K562 (cell line): ENCODE data around the gene APOM. TPM values are rescaled to one million over a fixed set of nuclear protein-coding genes. Genes with fewer than 3 reads are reported as not detected.

Experiments
- AFF4 ChIP-seq: sonication (generic); formaldehyde crosslinking; IDR thresholded peaks from 2 replicates; pipeline ENCODE4 v1.8.0; 2023; ENCODE audit warnings: mild to moderate bottlenecking, missing genetic modification reagents
- CHAMP1 ChIP-seq: fragments of 450-650 bp; IDR thresholded peaks from 2 replicates; pipeline ENCODE4 v1.6.1; 2016; ENCODE audit warnings: mild to moderate bottlenecking
- DMBX1 ChIP-seq: fragments of 250-450 bp; sonication (Bioruptor Pico); IDR thresholded peaks from 2 replicates; pipeline ENCODE4 v1.8.0; 2022; ENCODE audit warnings: inconsistent platforms, mild to moderate bottlenecking, moderate library complexity, borderline replicate concordance
- HMGN3 ChIP-seq: IDR thresholded peaks from 2 replicates; pipeline ENCODE4 v1.6.1; 2011; ENCODE audit warnings: borderline replicate concordance, low read depth, mild to moderate bottlenecking, mixed read lengths, low read length; ENCODE audit not compliant: insufficient read length; ENCODE audit errors: extremely low read depth
- KLF6 ChIP-seq: fragments of 250-450 bp; sonication (Bioruptor Pico); IDR thresholded peaks from 2 replicates; pipeline ENCODE4 v1.4.0; 2020; ENCODE audit warnings: mild to moderate bottlenecking, moderate library complexity, borderline replicate concordance
- PHF21A ChIP-seq: fragments of 450-650 bp; IDR thresholded peaks from 2 replicates; pipeline ENCODE4 v1.6.1; 2017; ENCODE audit warnings: low read depth, borderline replicate concordance
- PTTG1 ChIP-seq: fragments of 450-650 bp; IDR thresholded peaks from 2 replicates; pipeline ENCODE4 v1.6.1; 2016; ENCODE audit warnings: low read depth, mild to moderate bottlenecking, missing genetic modification characterization, missing compliant biosample characterization
- RBM39 ChIP-seq: fragments of 200-400 bp; formaldehyde crosslinking; optimal IDR thresholded peaks from 2 replicates; pipeline ENCODE3; 2018; ENCODE audit warnings: low read depth, low read length
- SMARCA5 ChIP-seq: fragments of 450-650 bp; IDR thresholded peaks from 2 replicates; pipeline ENCODE4 v1.6.1; 2016
- SREBF2 ChIP-seq: sonication (generic); formaldehyde crosslinking; IDR thresholded peaks from 2 replicates; pipeline ENCODE4 v1.4.0; 2020; ENCODE audit warnings: mild to moderate bottlenecking, missing genetic modification reagents
- TBP ChIP-seq: optimal IDR thresholded peaks from 2 replicates; pipeline ENCODE3; 2011; ENCODE audit warnings: low read depth, low read length, improper control_type of control experiment
- ZNF280B ChIP-seq: fragments of 250-450 bp; sonication (Bioruptor Pico); IDR thresholded peaks from 2 replicates; pipeline ENCODE4 v1.5.1; 2021; ENCODE audit warnings: mild to moderate bottlenecking
- ZNF507 ChIP-seq: conservative IDR thresholded peaks from 2 replicates; pipeline ENCODE4 v1.6.1; 2017; ENCODE audit warnings: missing genetic modification characterization, missing compliant biosample characterization
- ZNF589 ChIP-seq: fragments of 200-800 bp; sonication (Bioruptor generic); IDR thresholded peaks from 2 replicates; pipeline ENCODE4 v1.6.1; 2016; ENCODE audit warnings: low read depth, missing genetic modification characterization, missing compliant biosample characterization
- ZNF785 ChIP-seq: fragments of 250-450 bp; sonication (Bioruptor Pico); IDR thresholded peaks from 2 replicates; pipeline ENCODE4 v1.4.0; 2020; ENCODE audit warnings: mild to moderate bottlenecking
- polyA plus RNA-seq, 8 experiments: library from polyadenylated mRNA; depleted of rRNA in 4 of 8; stranded (reverse) in 5 of 8; unstranded in 3 of 8; fragments of >200 nt; fragmentation: Nextera tagmentation in 2 of 8; fragmentation: Illumina TruSeq in 1 of 8; extraction: Ambion mirVana in 2 of 8; extraction: Trizol in 1 of 8; gene quantifications; 2 replicates each; pipeline versions ENCODE4 v1.2.1 to v1.2.3, GENCODE V29; 2011 to 2014; ENCODE audit warnings: inconsistent platforms in 1 of 8, missing spikeins in 1 of 8
- total RNA-seq, 7 experiments: library from RNA; depleted of rRNA in 6 of 7; stranded (reverse); fragments of >200 nt in 6 of 7; fragmentation: Illumina TruSeq in 2 of 7; extraction: Trizol in 2 of 7; gene quantifications; 2 replicates each; pipeline versions ENCODE4 v1.2.1 to v1.2.3, GENCODE V29; 2011 to 2021; ENCODE audit warnings: low replicate concordance in 1 of 7
- TF ChIP-seq, protein P1 (sequence below): fragments of 250-450 bp; sonication (Bioruptor Pico); IDR thresholded peaks from 2 replicates; pipeline ENCODE4 v1.5.0; 2021

The APOM gene
- total and polyA plus RNA-seq, 9 of the 15 experiments (the other 6 are each of a cell fraction or from before 2014, with no cell fraction given), result 5.7 to 24.3 (median 10.4) TPM

DNA sequence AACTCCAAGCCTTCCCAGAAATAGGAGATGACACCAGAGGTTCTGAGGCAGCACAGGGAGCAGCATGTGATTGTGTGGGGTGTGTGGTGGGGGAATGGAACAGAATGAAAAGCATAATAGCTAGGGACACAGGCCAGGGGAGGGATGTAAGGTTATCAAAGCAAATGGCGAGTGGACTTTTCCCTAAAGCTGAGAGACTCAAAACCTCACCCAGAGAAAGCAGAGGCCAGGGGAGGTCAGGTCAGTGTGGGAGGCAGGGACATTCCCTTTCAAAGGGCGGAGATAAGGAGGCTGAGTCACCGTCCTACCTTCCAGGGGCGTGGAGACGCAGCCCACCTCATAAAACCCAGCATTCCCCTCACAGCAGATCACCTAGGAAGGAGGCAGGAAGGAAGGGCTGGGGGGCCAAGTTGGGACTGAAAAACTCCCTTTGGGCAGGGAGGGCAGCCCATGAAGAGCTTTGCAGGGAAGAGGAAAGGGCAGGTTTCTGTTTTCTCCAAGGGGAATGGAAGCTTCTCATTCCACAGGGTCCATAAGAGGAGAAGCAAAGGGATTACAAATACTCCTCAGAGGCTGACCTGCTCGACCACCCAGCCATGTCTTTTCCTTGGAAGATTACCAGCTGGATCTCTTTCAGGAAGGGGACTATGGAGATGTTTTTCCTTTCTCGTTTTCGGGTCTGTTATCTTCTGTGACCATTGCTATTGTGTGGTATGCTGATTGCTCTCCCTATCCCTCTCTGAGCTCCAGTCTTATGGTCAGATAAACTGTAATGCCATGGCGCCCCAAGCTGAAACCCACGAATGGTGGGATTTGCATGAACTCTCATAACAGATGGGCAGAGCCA, 34.8 kb downstream of the APOM start (continued):
- TF ChIP-seq AFF4 (CRISPR knock-in tag), result 0 out of 2 replicates have a peak, but pooled peaks have one; percentile 79
- no peak; the same call in 1 of the 2 replicates for TF ChIP-seq SREBF2
- TF ChIP-seq PHF21A, result no peak; the same call in 1 of the 2 replicates
- TF ChIP-seq, protein P1, sequence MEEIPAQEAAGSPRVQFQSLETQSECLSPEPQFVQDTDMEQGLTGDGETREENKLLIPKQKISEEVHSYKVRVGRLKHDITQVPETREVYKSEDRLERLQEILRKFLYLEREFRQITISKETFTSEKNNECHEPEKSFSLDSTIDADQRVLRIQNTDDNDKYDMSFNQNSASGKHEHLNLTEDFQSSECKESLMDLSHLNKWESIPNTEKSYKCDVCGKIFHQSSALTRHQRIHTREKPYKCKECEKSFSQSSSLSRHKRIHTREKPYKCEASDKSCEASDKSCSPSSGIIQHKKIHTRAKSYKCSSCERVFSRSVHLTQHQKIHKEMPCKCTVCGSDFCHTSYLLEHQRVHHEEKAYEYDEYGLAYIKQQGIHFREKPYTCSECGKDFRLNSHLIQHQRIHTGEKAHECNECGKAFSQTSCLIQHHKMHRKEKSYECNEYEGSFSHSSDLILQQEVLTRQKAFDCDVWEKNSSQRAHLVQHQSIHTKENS (CRISPR knock-in tag), result no peak
- peak; percentile 63 for TF ChIP-seq HMGN3
- TF ChIP-seq ZNF280B (CRISPR knock-in tag), result no peak
- TF ChIP-seq ZNF785 (CRISPR knock-in tag), result no peak
- peak; percentile 35 for TF ChIP-seq DMBX1 (CRISPR knock-in tag)
- TF ChIP-seq ZNF507, result no peak
- TF ChIP-seq PTTG1, result no peak
- no peak for TF ChIP-seq CHAMP1
- peak; percentile 97 for TF ChIP-seq SMARCA5
- TF ChIP-seq TBP, result peak; percentile 10
- TF ChIP-seq KLF6 (CRISPR knock-in tag), result no peak; the same call in 1 of the 2 replicates
- TF ChIP-seq ZNF589 (CRISPR knock-in tag), result peak; percentile 81; the same call in 1 of the 2 replicates
- TF ChIP-seq RBM39, result peak; percentile 8
